ELR (cell line): ENCODE results near the gene TXK.
"Not testable (repeated sequence)": the region's sequence is repeated elsewhere in the genome, so short reads cannot be mapped to it uniquely, and the experiment has no call there.

Experiments
- DNase-seq: peaks from one replicate; pipeline ENCODE4 v3.0.0-alpha.2; 2015; ENCODE audit warnings: low read depth

The TXK gene

DNA sequence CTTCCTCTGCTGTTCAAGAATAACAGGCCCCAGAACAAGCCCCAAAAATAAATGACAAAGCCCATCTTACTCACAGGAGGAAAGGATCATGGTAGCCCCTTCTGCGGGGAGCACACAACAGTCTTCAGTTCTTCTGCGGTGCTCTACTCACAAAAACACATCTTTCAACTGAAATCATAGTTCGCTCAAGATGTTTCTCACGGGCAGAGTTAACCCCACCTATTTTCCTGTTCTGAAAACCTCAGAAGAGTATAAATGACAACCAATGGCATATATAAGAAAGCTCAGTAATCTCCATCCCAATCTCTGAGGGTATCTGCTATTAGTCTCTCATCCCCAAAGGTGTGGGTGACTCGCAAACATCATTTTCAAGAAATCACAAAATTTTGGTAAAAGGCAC is at the start of gene TXK:
TXK (minus strand) TSS at position 170 of the 400 bp plus-strand sequence; CDS start at position 90, 80 bp downstream.
- DNase-seq = no peak

DNA sequence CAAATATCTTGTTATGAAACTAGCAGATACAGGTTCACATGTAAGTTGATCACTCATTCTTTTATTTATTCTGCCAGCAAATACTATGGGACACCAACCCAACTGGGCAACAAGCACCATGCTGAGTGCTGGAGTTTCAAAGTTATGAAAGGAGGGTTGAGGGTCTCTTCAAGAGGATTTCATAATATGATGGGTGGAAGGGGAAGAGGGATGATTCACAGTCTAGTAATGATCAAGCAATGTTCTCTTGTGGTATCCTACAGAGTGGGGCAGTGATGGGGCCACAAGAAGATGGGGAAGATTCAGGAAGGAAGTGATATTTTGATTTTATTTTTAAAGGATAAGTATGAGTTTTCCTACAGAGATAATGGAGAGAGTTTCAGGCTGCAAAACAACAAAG is 46.2 kb upstream of the TXK start:
- peak; percentile 59 for DNase-seq

GRCh38 chr4:48178931-48179330 is 44.9 kb upstream of the TXK start:
- no peak for DNase-seq

DNA sequence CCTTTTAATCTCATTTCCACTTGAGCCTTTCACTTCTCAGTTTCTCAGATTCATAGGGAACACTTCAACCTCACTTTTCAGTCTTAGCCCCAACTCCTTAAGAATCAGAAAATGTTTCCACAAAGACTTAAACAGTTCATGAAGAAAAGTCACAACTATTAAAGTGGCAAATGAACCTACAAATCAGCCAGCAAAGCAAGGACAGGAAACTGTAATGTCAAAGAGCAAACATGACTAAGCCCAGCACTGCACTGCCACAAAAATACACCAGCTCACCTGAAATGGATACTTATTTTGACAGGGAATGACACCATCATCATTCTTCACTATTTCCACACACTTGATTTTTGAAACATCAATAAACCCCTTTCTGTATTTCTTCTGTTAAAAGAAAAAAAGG is 41.8 kb upstream of the TXK start:
- peak; percentile 51 for DNase-seq

- no peak for DNase-seq
Measured at GRCh38 chr4:48175328-48175727, 41.3 kb upstream of the TXK start.

DNA sequence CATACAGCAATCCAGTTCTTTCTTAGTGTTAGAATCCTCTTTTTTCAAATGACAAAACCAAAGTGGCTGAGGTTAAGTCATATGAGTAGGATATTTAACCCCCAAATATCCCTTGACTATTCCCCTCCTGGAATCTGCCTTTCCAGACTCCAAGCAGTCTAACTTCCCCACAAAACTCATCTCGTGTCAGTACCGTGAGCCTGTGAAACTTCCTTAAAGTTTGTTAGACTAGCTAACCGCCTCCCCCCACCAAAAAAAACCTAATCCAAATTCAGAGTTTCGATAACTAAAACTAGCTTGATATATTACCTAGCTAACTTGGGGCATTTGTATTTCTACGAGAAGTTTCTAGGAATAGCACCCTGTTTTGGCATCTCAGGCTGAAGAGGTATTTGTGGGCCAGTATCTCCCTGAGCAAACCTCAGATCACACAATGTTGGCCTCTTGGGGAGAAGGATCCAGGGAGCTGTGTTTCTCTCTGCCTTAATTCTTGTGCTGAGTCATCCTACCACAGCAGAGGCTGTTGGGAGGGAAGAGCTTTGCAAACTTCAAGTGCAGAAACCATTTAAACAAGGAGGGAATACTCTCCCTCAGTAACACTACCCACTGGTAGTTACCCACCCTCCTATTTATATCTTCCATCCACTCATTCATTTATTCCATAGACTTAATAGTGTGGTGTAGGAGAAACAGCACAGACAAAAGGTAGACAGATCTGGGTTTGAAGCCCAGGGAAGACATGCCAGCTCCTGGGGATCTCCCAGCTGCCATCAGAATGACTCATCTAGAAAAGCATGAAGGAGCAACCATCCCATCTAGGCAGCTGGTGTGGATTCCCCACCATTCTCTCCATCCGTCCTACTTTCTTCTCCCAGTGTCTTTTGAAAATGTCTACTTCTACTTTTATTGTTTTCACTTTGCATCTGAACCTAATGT is 39.3 kb upstream of the TXK start:
- DNase-seq = peak; percentile 87

GRCh38 chr4:48172651-48173050 is 38.6 kb upstream of the TXK start:
- DNase-seq = no peak

- no peak for DNase-seq
Measured at GRCh38 chr4:48169636-48170035, 35.6 kb upstream of the TXK start.

GRCh38 chr4:48167538-48168263 is 33.7 kb upstream of the TXK start:
- no peak for DNase-seq

- DNase-seq = not testable (repeated sequence)
Measured at GRCh38 chr4:48164561-48164960, 30.5 kb upstream of the TXK start.

GRCh38 chr4:48163746-48164145 is 29.7 kb upstream of the TXK start:
- DNase-seq = no peak

DNA sequence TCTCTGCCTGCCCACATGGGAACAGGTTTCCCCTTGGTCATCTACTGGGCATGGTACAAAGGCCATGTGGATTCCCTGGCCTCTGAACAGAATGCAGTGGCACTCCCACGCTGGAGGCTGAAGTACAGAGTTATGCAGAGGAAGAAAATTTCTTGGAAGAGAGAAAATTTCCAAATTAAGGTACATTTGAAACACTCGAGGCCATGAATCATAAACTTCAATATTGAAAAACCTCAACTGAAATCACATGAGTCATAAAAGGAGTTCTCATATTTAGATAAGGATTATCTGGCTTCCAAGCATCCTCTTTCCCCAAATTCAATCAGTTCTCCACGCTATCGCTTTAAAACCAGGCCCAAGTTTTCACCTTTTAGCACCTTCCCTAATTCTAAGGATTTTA is 28.1 kb upstream of the TXK start:
- peak; percentile 51 for DNase-seq

GRCh38 chr4:48157271-48157670 is 23.2 kb upstream of the TXK start:
- no peak for DNase-seq

DNA sequence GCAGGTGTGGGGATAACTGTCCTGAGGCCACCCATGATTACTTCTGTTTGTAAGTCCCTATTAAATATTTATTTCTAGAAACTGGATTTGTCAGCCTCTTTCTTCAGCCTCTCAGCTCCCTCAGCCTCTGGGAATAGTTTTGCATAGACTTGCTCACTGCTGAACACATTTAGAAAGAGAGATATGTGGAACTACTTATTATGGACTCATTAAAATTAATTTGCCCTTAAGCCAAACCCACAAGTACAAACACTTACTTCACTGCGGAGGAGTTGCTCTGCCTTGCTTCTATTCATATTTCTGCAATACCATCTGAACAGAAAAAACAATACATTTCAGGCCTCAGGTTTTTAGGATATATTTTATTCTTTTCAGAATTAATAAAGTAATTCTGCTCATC is 22.4 kb upstream of the TXK start:
- no peak for DNase-seq

DNA sequence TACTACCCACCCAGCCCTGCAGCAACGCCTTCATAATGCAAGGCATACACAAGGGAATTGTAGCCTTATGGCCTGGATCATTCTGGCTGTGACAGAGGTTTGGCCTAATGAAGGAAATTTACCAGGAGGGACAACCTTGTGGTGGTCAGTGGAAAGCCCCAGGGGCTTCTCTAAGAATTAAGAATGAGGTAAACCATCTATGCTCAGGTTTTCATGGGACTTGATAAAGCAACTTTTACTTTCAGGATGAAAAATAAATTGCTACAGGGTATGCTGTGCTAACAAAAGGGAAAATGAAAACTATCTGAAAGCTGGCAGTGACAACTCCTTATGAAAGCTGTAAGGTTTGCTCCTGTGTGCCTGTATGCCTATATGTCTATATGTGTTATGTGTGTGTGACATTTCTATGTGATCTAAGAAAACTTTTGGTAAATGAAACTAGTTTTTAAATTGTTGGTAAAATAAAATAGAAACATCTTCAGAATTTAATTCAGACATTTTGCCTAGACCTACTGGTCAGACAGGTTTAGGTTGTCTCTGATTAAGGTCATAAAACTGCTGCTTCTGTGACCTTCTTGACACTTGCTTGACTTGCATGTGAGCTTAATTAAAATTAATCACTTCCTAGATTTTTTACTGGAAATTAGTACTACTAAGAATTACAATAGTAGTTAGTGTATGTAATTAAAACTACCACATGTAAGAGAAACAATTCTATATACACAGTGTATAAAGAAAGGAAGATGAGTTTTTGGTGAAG is 19.9 kb upstream of the TXK start:
- no peak for DNase-seq

DNA sequence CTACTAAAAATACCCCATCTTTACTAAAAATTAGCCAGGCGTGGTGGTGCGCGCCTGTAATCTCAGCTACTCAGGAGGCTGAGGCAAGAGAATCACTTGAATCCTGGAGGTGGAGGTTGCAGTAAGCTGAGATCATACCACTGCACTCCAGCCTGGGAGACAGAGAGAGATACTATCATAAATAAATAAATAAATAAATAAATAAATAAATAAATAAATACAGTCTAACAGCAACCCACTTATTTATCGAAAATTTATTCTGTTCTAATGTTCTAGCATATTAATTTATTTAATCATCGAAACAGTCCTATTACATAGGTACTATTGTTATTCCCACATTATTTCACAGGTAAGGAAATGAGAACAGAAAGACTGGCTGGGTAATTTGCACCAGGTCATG is 18.2 kb upstream of the TXK start:
- no peak for DNase-seq

- DNase-seq = no peak
Measured at GRCh38 chr4:48149827-48150370, 15.8 kb upstream of the TXK start.

GRCh38 chr4:48147621-48148020 is 13.6 kb upstream of the TXK start:
- no peak for DNase-seq

- peak; percentile 68 for DNase-seq
Measured at GRCh38 chr4:48141048-48141447, 7.0 kb upstream of the TXK start.

GRCh38 chr4:48139691-48140090 is 5.6 kb upstream of the TXK start:
- DNase-seq = peak; percentile 50

- no peak for DNase-seq
Measured at GRCh38 chr4:48138936-48139335, 4.9 kb upstream of the TXK start.

DNA sequence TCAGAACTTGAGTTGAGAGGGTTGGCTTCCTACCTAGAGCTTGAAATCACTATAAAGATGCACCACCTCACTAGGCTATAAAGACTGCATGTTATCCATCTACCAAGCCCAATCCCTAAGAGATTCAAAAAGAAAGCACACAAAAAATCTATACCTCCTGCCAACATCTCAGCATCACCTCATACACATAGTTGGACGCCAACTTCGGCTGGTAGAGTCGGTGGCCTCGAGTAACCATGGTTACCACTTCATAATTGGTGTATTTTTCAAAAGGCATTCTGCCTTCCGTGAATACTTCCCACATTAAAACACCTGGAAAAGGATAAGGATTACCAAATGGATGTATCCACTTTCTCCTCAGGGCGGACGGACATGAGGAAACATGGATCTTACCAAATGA is 4.5 kb upstream of the TXK start:
- DNase-seq = no peak
